ENCODE results near the gene THBD. TPM values are rescaled to one million over a fixed set of nuclear protein-coding genes. Genes with fewer than 3 reads are reported as not detected.

THBD gene, protein sequence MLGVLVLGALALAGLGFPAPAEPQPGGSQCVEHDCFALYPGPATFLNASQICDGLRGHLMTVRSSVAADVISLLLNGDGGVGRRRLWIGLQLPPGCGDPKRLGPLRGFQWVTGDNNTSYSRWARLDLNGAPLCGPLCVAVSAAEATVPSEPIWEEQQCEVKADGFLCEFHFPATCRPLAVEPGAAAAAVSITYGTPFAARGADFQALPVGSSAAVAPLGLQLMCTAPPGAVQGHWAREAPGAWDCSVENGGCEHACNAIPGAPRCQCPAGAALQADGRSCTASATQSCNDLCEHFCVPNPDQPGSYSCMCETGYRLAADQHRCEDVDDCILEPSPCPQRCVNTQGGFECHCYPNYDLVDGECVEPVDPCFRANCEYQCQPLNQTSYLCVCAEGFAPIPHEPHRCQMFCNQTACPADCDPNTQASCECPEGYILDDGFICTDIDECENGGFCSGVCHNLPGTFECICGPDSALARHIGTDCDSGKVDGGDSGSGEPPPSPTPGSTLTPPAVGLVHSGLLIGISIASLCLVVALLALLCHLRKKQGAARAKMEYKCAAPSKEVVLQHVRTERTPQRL
- polyA plus RNA-seq (ENCODE audit: insufficient read length in 4 of 4), result 1 to 10 TPM; 4.5 to 7.0 (median 5.6) TPM

DNA sequence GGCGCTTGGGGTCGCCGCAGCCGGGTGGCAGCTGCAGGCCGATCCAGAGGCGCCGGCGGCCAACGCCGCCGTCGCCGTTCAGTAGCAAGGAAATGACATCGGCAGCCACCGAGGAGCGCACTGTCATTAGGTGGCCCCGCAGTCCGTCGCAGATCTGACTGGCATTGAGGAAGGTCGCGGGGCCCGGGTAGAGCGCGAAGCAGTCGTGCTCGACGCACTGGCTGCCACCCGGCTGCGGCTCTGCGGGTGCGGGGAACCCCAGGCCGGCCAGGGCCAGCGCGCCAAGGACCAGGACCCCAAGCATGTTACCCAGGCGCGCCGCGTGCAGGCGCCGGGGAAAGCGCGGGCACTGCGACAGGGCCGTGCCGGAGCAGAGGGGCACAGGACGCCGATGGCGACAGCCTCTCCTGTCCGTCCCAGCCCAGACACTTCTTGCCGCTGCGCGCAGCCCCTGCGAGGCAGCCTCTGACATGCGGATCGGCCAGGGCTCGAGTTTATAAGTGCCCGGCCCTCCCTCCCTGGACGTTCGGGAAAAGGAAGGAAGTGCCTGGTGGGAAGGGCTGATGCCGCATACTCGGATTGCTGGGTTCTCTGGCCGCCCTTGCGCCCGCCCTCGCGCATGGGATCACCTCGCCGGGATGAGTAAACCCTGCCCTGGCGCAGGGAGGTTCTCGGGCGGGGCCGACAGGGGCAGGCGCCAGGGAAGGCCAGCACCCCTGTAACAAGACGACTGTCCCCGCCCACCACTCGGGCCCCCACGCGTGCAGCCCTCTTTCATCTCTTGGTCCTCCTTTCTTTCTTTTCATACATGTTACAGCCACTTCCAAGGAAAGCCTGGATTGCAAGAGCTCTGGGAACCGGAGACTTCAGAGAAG, at the start of gene THBD:
TSS of gene THBD (minus strand) at position 472 of the 875 bp plus-strand sequence. CDS start at position 304, 168 bp downstream.
- DNase-seq (ENCODE audit: low read depth in 4 of 4, low spot score in 2 of 4), result no peak

DNA sequence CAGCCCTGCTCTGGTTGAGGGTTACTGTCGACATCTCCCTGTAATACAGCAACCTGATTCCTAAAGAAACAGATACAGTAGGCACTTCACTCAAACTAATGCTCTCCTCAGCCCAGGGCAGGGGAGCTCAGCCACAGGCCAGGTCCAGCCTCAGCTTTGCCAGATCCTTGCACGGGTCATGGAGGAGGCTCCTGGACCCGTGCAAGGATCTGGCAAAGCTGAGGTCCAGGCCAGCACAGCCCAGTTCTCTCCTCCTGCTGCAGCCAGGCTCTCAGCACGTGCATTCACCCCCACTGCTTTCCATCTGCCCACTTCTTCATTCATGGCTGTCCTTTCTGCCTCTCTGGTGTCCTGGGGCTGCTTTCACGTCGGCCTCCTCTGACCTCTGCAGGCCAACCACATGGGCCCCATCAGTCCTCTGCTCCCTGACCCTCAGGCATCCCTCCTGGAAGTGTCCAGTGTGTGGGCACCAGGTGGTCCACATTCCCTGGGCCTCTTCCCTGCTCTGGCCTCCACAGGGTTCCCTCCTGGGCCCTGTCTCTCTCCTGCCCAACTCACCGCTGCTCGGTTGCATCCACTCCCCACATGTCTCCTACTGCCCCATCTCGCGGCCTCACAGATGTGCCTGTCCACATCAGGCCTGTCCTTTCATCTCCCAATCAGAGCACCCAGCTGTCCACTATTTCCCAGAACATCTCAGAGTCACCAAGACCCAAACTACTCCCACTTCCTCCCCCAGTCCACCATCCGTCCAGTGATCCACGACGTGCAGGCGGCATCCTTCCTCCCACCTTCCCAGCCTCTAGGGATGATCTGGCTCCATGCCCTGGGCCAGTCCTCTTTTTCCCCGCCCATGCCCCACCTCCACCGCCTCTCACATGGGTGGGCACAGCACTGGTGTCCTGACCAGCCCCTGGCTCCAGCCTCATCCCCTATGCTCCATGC, 48.4 kb upstream of the THBD start:
- DNase-seq (ENCODE audit: low read depth in 4 of 4, low spot score in 2 of 4), result no peak

DNA sequence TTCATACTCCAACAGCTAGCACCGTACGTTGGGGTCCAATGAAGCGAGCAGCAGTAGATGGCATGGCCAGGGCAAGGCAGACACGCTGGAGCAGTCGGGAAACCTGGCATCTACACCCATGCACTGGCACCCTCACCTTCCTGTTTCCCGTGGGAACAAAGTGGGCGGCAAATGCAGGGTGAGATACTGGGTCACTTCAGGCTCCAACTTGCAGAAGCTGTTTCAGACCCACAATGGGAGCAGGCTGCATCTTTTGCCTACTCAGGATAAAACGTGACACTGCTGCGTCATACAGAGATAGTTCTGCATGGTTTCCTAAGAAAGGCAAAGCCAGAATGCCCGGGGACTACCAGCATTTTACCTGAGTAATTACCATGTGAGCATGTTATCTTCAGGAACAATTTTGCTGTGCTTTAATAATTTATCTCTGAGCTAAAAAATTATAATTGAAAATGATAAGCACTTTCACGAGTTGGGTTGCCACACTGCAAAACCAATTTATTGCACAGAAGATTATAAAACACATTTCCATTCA, 47.6 kb upstream of the THBD start:
- DNase-seq (ENCODE audit: low read depth in 4 of 4, low spot score in 2 of 4), result no peak

DNA sequence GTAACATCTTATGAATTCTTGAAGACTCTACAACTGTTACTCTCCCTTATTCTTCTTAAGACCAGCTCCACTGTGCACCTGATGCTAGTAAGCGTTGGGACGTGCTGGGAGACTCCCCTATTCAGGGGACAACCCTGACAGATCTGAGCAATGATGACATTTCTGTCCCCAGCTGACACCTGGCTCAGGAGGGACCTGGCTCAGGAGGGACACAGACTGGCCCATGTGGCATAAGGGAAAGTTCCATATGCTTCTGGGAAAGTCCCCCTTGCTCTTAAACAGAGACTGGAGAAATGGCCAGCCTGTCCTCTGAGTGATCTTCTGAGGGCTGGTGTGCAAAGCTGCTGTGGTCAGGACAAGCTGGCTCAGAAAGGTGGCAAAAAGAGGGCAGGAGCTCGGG, 46.6 kb upstream of the THBD start:
- DNase-seq (ENCODE audit: low read depth in 4 of 4, low spot score in 2 of 4), result no peak

DNA sequence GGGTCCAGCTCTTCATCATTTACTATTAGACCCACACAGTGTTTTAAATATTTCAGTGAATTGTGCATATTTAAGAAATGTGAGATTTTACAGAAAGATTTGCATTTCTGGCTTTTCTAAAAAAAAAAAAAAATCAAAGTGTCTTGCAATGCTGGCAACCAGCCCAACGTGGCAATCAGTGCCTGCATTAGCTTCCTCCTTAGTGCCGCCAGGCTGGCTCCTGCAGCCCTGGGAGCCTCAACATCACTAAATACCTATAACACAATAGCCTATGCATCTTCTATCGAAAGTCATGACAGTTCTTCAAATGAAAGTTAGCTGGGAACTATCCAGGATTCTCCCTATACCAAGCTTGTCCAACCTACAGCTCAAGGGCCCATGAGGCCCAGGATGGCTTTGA, 46.0 kb upstream of the THBD start:
- no peak for DNase-seq (ENCODE audit: low read depth in 4 of 4, low spot score in 2 of 4)

DNA sequence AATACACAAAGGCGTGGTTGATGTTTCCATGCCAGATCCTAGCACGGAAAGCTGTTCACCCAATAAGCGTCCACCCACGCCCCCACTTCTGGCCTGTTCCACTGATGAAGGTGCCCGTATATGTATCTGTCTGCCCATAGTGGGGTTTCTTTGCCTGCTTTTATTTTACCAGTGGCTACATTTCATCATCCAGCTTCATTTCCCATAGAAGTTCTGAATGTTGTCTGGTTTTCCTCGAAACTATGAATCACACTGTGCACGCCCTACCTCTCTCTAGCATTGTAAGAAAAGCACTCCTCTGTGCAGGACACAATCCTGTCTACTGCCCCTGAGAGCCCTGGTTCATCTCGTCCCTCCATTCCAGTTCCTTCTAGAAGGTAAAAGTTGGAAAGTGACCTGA, 45.5 kb upstream of the THBD start:
- no peak for DNase-seq (ENCODE audit: low read depth in 4 of 4, low spot score in 2 of 4)

DNA sequence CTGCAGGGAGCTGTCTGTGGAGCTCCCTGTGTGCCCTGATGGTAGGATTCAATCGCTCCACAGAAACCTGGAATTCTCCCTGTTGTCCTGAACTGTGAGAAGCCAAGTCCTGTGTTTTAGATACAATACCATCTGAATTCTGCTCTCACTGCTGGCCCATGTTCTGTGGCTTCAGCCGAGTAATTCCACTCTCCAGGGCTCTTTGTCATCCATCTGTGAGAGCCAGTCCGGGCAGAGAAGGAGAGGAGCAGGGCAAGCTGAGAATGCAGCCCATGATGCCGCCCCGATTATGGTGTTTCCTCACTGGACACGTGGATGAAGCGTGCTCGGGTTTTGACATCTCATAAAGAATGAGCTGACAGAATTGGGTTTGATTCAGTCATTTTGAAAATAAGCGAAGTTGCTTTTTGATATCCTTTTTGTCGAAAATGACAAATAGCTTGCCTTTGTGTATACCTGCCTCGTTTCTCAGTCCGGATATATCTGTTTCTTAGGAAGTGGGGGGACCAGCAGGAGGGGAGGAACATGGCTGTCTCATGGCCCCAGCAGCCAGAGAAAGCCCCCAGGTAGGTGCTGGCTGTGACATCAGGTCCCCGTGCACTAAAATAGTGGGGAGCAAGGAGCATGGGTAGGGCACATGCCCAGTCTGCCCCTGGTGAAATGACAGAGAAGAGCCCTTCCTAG, 44.9 kb upstream of the THBD start:
- no peak for DNase-seq (ENCODE audit: low read depth in 4 of 4, low spot score in 2 of 4)

DNA sequence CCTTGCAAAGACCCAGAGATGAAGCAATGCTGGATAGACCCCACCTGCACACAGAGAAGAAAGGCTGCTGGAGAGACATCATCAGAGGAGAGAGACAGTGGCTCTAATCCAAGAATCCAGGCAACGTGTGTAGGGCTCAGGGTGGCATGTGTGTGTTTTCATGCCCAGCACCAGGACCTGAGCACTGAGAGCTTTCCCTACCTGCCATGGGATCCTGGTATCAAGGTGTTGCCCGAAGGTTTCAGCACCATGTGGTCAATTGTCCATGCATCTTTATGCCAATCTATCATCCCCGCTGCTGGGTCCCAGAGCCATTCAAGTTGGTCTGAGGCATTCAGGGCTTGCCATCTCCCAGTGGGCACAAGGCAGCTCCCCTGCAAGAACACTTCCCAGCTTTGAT, 44.1 kb upstream of the THBD start:
- no peak for DNase-seq (ENCODE audit: low read depth in 4 of 4, low spot score in 2 of 4)

DNA sequence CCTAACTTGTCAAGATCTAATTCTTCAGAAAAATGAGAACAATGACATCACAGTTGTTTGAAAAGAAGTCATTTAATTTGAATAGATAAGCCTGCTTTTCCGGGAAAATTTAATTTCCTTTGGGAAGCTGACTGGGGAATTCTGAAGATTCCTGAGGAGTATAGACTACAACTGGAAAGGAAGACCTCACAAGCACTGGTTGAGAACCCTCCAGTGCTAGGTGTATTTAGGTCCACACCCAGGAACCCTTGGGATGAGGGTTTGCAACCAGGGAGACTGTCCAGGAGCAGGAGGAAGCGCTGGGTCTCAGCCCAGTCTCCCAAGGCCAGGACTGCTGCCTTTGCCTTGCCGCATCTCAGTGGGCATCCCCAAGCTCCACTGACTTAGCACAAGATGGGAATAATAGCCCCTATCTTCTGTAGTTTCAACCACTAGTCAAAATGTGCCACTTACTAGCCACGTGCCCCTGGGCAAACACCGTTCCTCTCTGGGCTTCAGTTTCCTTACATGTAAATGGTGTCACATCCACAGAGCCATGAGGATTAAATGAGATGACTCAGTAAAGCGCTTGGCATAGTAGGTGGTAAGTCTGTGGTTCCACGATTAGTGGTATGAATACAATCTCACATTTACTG, 43.5 kb upstream of the THBD start:
- no peak for DNase-seq (ENCODE audit: low read depth in 4 of 4, low spot score in 2 of 4)

DNA sequence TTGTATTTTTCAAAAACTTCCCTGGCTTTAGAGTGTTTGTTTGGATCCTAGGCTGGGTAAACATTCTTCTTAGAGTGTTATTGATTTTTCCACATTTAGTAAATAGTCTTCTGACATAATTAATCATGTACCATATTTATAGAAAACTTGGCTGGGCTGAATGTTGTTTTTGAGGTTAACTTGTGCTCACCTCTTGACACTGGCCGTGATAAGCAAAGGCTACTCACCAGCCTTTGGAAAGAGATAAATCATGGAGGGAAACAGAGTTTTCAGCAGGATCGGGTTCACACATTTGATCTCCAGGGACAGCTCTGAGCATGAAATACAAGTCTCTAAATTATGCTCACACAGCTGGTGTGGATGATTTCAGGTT, 42.9 kb upstream of the THBD start:
- DNase-seq (ENCODE audit: low read depth in 4 of 4, low spot score in 2 of 4), result no peak

DNA sequence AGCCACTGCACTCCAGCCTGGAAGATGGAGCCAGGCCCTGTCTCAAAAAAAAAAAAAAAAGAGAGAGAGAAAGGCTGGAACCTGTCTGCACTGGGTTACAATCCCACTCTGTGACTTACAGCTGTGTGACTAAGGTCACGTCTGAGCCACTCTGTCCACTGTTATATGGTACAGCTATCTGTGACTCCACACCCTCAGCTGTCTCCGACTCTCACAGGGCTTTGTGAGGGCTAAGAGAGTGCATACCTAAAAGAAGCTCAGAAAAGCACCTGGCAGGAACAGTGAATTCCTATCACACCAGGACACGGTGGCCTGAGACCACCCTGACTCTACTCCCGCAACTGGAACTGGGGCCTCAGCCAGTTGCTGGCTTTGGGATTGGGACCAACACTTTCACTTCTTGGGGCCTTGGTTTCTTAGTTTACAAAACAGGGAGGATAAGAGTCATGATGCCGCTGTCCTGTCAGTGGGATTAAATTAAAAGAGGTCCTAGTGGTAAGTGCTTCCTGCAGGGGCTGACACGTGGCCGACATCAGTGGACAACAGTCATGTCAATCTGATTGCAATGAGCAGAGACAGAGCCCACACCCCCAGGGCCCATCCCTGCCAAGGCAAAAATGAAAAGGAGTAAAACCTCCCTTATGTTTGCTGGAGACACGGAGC, 42.4 kb upstream of the THBD start:
- DNase-seq (ENCODE audit: low read depth in 4 of 4, low spot score in 2 of 4), result no peak

DNA sequence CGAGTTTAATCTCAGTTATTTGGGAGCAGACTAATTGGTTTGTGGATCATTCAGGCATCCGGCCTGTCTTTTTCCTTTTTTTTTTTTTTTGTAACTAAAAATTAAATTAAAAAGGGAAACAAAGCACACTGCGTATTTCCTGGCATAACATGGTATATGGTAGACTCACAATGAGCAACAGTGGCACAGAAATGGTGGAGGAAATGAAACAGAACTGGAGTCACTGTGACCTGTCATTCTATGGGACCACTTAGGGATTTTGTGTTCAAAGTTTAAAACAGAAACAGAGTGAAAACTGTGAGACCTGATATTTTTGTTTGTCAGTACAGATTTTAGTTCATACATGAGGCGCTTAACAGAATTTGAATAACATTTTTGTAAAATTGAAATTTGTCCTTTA, 41.4 kb upstream of the THBD start:
- no peak for DNase-seq (ENCODE audit: low read depth in 4 of 4, low spot score in 2 of 4)

DNA sequence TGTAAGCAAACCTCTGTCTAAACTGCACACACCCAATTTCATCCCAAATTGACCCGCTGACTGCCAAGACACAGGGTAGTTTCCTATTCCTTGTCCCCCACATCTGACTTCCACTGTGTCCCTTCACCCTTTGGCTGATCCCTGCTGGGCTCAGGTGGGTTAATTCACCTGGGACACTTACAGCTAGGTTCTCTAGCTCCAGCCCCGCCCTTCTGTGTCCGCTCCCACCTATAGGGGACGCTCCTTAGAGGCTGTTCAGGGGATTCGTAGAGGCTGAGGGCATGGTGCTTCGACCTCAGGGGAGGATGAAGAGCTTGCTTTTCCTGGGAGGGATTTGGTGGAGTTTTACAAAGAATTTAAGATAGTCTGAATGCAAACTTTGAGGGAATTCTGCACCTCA, 40.7 kb upstream of the THBD start:
- no peak for DNase-seq (ENCODE audit: low read depth in 4 of 4, low spot score in 2 of 4)

DNA sequence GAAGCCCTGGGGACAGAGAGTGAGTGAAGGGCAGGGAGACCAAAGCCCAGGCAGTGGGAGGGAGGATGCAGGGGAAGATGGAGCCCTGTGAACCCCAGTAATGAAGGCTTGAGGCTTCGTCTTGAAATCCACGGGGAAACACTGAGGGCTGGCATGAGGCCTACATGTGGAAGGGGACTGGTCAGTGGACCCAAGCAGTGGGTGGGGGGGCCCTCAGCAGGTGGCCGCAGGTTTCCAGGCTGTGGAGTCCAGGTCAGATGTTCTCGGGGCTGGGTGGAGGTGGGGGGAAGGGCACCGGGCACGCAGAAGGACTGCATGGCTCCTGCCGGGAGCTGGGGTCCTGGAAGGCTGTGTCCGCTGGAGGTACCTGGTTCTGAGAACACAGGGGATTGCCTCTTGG, 39.4 kb upstream of the THBD start:
- no peak for DNase-seq (ENCODE audit: low read depth in 4 of 4, low spot score in 2 of 4)

DNA sequence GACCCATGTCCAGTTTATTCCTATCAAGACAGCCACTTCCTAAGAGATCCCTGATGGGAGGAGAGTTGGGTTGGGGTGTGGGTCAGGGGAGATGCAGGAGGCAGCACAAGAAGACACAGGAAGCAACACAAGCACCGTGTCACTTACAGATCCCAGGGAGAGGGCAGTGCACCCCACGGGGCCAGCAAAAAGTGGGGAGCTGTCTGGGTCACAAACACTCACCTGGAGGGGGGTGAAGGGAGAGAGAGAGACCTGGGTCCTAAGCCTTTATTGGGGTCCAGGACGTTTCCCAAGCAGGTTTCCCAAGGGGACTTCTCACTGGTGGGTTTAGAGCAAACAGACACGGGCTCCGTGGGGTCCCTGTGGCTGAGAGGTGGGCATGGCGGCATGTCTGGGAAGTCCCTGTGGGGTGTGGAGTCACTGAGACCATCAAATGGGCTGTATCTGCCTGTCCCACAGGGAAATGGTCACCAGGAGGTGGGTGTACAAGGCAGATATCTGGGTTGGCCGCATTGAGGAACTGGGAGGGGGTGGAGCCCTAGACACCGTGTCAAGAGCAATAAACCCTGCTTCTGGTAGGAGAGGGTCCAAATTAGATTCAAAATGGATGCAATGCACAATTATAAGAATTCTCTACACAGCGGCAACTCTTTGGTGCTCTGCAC, 38.2 kb upstream of the THBD start:
- DNase-seq (ENCODE audit: low read depth in 4 of 4, low spot score in 2 of 4), result no peak

DNA sequence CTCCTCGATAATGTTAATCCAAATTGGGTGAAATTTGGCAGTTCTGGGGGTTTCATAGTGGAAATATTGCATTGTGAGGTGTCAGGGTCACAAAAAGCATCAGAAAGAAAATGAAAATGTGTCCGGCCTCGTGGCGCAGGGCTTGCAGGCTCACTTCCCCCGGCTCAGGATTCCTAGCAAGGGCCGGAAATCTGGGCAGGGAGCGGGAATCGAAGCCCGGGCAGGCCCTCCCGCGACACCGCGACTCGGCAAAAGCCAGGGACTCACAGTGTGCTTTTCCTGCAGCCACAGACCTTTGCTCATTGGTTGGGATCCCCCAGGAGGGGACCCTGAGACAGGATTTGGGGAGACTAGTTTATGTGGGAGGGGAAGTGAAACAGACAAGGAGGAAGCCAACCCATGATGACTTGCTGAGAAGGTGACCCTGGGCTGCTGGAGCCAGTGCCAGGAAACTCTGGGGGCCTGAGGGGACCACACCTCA, 37.5 kb upstream of the THBD start:
- no peak for DNase-seq (ENCODE audit: low read depth in 4 of 4, low spot score in 2 of 4)

DNA sequence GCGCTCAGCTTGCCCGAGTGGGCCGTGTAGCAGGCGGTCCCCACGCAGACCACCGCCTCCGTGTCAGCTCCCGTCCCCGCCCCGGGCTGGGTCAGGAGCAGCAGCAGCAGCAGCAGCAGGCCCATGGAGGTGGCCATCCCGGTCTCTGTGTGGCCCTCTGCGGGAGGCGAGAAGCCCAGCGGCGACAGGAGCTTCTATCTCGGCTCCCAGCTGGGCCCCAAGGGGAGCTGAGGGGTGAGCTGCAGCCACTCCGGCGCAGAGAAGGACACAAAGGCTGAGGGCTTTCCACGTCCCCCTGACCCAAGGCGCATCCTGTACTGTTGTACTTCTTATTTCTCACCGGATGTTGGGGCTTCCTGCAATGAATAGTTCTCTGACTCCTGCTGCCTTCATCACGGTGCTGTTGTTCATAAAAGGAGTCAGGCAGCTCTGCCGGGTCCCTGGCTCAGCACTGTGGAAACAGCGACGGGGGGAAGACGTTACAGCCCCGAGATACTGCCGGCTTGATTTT, 36.6 kb upstream of the THBD start, which contains the start of gene CD93:
TSS of gene CD93 (minus strand) at position 269 of the 511 bp plus-strand sequence. CDS start at position 137, 132 bp downstream.
- no peak for DNase-seq (ENCODE audit: low read depth in 4 of 4, low spot score in 2 of 4)
